HEK293T (cell line): ENCODE results near the gene ALPI.

ENCODE experiments used
- CTCF ChIA-PET: fragments of 350-600 bp; formaldehyde crosslinking; extraction: SDS; loops from one replicate; lab custom pipeline; 2021; ENCODE audit warnings: antibody characterized with exemption, inconsistent platforms; lab: Yijun Ruan, JAX
- POLR2A ChIA-PET: fragments of 350-600 bp; formaldehyde crosslinking; extraction: SDS; loops from one replicate; lab custom pipeline; 2020; ENCODE audit warnings: antibody characterized with exemption, inconsistent platforms; lab: Yijun Ruan, JAX
- DNase-seq: peaks from one replicate; pipeline ENCODE4 v3.0.0; 2012; ENCODE audit warnings: mixed read lengths; ENCODE audit errors: extremely low spot score
- ARNT ChIP-seq: fragments of 450-650 bp; IDR thresholded peaks from 2 replicates; pipeline ENCODE4 v1.6.1; 2017; ENCODE audit warnings: mild to moderate bottlenecking
- BHLHE40 ChIP-seq: fragments of 450-650 bp; IDR thresholded peaks from 2 replicates; pipeline ENCODE4 v1.6.1; 2016; ENCODE audit warnings: mild to moderate bottlenecking, moderate library complexity, borderline replicate concordance
- CTBP1 ChIP-seq: fragments of 450-650 bp; IDR thresholded peaks from 2 replicates; pipeline ENCODE4 v1.6.1; 2016; ENCODE audit warnings: borderline replicate concordance
- ELF4 ChIP-seq: fragments of 450-650 bp; IDR thresholded peaks from 2 replicates; pipeline ENCODE4 v1.6.1; 2017; ENCODE audit warnings: antibody characterized with exemption
- FOXA1 ChIP-seq: fragments of 450-650 bp; IDR thresholded peaks from 2 replicates; pipeline ENCODE4 v1.6.1; 2016; ENCODE audit warnings: mild to moderate bottlenecking
- FOXK2 ChIP-seq: fragments of 450-650 bp; IDR thresholded peaks from 2 replicates; pipeline ENCODE4 v1.6.1; 2016; ENCODE audit warnings: mild to moderate bottlenecking
- FOXM1 ChIP-seq: fragments of 450-650 bp; IDR thresholded peaks from 2 replicates; pipeline ENCODE4 v1.6.1; 2017; ENCODE audit warnings: mild to moderate bottlenecking, borderline replicate concordance
- HDGF ChIP-seq: fragments of 450-650 bp; IDR thresholded peaks from 2 replicates; pipeline ENCODE4 v1.6.1; 2017; ENCODE audit warnings: antibody characterized with exemption, borderline replicate concordance
- L3MBTL2 ChIP-seq: fragments of 450-650 bp; conservative IDR thresholded peaks from 2 replicates; pipeline ENCODE4 v1.6.1; 2016; ENCODE audit warnings: mild to moderate bottlenecking
- LEF1 ChIP-seq: fragments of 450-650 bp; IDR thresholded peaks from 2 replicates; pipeline ENCODE4 v1.6.1; 2017; ENCODE audit warnings: mild to moderate bottlenecking, borderline replicate concordance
- NFRKB ChIP-seq: fragments of 450-650 bp; IDR thresholded peaks from 2 replicates; pipeline ENCODE4 v1.6.1; 2016; ENCODE audit warnings: mild to moderate bottlenecking, moderate library complexity
- PKNOX1 ChIP-seq: fragments of 450-650 bp; IDR thresholded peaks from 2 replicates; pipeline ENCODE4 v1.6.1; 2016
- SP1 ChIP-seq: fragments of 450-650 bp; IDR thresholded peaks from 2 replicates; pipeline ENCODE4 v1.6.1; 2017
- SUZ12 ChIP-seq: fragments of 450-650 bp; IDR thresholded peaks from 2 replicates; pipeline ENCODE4 v1.6.1; 2016; ENCODE audit warnings: mild to moderate bottlenecking
- TARDBP ChIP-seq: fragments of 450-650 bp; IDR thresholded peaks from 2 replicates; pipeline ENCODE4 v1.6.1; 2016
- ZNF384 ChIP-seq: fragments of 450-650 bp; IDR thresholded peaks from 2 replicates; pipeline ENCODE4 v1.6.1; 2016

Gene ALPI

GRCh38 chr2:232489516-232490220 is 33.7 kb downstream of the ALPI start:
- ChIA-PET CTCF (no interaction called here), POLR2A (interaction anchor here (1.0 kb wide), 1 partner anchor 61 kb away, joined by 4 read pairs; the partner anchor contains the start of genes EIF4E2 and TIGD1)

GRCh38 chr2:232490221-232491138 is 34.5 kb downstream of the ALPI start:
- TF ChIP-seq SP1 (no peak), CTBP1 (no peak), ZNF384 (no peak), BHLHE40 (no peak), L3MBTL2 (no peak)
- ChIA-PET CTCF (no interaction called here), POLR2A (interaction anchor here (1.0 kb wide), 1 partner anchor 60 kb away, joined by 4 read pairs; the partner anchor contains the start of genes EIF4E2 and TIGD1)
- no peak for DNase-seq

More at GRCh38 chr2:232489516-232490220, 33.7 kb downstream of the ALPI start:
- TF ChIP-seq BHLHE40 (no peak), SP1 (no peak), ARNT (no peak), ELF4 (no peak), LEF1 (no peak), HDGF (no peak), PKNOX1 (no peak), ZNF384 (no peak), FOXM1 (no peak), FOXA1 (no peak), L3MBTL2 (no peak), NFRKB (no peak)
- DNase-seq, result no peak

GRCh38 chr2:232491139-232491780 is 35.3 kb downstream of the ALPI start:
- CTCF ChIA-PET, result no interaction called here
- POLR2A ChIA-PET, result no interaction called here
- TF ChIP-seq NFRKB (no peak), TARDBP (no peak), ZNF384 (no peak), L3MBTL2 (no peak), ARNT (no peak), FOXK2 (no peak), LEF1 (no peak), FOXA1 (no peak), PKNOX1 (no peak), BHLHE40 (no peak), FOXM1 (no peak), CTBP1 (no peak), ELF4 (no peak), SP1 (no peak), HDGF (no peak), SUZ12 (no peak)
- DNase-seq, result no peak

- TF ChIP-seq NFRKB (no peak), HDGF (no peak), SUZ12 (no peak), FOXM1 (no peak)
- no peak for DNase-seq
- CTCF ChIA-PET, result no interaction called here
- POLR2A ChIA-PET, result no interaction called here
Measured at GRCh38 chr2:232492236-232492848, 36.4 kb downstream of the ALPI start.

DNA sequence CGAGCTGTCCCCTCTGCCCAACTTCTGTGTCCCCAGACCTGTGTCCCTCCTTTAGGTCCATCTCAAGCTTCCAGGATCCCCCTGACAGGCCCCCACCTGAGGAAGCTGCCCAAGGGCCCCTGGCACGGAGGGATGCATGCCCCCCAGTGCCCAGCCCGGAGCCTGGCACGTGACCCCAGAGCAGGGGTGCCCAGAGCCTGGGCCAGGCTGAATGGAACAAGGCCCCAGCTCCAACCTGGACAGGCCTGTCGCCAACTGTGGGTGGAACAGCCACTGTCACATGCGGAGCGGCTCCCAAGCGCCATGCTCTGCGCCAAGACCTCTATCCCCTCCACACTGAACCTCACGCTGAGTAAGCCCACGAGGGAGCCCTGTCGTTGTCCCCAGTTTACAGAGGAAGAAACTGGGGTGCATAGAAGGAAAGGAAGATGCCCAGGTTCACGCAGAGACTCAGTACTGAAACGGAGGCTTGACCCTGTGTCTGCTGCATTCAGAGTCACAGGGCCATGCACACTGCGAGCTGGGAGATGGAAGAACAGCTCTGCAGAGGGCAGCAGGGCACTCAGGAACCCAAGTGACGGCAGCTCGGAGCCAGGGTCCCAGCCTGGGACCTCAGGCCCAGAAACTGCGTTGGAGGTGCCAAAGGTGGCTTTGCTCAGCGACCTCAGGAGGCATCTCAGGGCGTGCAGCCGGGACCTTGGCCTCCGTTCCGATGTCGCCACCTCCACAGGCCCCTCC is 37.2 kb downstream of the ALPI start:
- CTCF ChIA-PET, result no interaction called here

More for the DNA sequence above, 37.2 kb downstream of the ALPI start:
- POLR2A ChIA-PET, result no interaction called here
- TF ChIP-seq NFRKB, result no peak
- TF ChIP-seq FOXA1, result no peak
- no peak for TF ChIP-seq ARNT
- no peak for TF ChIP-seq L3MBTL2
- TF ChIP-seq BHLHE40, result no peak
- no peak for TF ChIP-seq CTBP1
- TF ChIP-seq TARDBP, result no peak
- TF ChIP-seq SP1, result no peak
- no peak for TF ChIP-seq FOXM1
- no peak for TF ChIP-seq SUZ12
- TF ChIP-seq PKNOX1, result no peak
- TF ChIP-seq ZNF384, result no peak
- no peak for TF ChIP-seq HDGF
- TF ChIP-seq FOXK2, result no peak
- no peak for TF ChIP-seq ELF4
- no peak for DNase-seq
